GM19324 (cell line): Measurements from ENCODE around the gene SNIP1.
"Not testable (repeated sequence)": the region's sequence is repeated elsewhere in the genome, so short reads cannot be mapped to it uniquely, and the experiment has no call there.

ENCODE experiments used
- ATAC-seq: cut with Tn5 transposase; IDR thresholded peaks from one replicate; pipeline ENCODE4 v1.9.1; 2021; ENCODE audit warnings: mild to moderate bottlenecking, moderate library complexity; ENCODE audit not compliant: unreplicated experiment, low FRiP score

Gene SNIP1

GRCh38 chr1:37560401-37561132 is 6.5 kb upstream of the SNIP1 start:
- ATAC-seq: no peak

DNA sequence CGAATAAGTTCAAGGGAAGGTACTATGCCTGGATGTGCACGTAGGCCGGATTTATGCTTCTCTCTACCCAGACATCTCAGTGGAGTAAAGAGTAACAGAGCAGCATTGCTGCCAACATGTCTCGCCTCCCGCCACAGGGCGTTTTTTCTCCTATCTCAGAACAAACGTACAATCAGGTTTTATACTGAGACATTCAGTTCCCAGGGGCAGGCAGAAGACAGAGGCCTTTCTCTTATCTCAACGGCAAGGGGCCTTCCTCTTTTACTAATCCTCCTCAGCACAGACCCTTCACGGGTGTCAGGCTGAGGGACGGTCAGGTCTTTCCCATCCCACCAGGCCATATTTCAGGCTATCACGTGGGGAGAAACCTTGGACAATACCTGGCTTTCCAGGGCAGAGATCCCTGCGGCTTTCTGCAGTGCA is 5.9 kb upstream of the SNIP1 start:
- ATAC-seq: not testable (repeated sequence)

- no peak for ATAC-seq
Observed at GRCh38 chr1:37559080-37559479, 5.0 kb upstream of the SNIP1 start.

DNA sequence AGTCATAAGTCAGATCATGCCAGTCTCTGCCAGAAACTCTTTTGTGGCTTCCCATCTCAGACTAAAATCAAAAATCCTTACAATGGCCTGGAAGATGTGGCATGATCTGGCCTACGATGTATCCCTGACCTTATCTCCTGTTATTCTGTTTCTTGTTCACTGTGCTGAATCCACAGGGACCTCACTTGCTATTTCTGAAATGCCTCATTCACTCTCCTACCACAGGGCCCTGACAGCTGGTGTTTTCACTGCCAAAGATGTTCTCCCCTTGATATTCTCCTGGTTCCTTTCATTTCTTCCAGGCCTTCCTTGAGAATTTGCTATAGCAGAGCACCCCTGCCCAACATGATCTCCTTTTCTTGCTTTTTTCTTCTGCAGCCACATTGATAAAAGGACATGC is 4.3 kb upstream of the SNIP1 start:
- ATAC-seq: no peak

DNA sequence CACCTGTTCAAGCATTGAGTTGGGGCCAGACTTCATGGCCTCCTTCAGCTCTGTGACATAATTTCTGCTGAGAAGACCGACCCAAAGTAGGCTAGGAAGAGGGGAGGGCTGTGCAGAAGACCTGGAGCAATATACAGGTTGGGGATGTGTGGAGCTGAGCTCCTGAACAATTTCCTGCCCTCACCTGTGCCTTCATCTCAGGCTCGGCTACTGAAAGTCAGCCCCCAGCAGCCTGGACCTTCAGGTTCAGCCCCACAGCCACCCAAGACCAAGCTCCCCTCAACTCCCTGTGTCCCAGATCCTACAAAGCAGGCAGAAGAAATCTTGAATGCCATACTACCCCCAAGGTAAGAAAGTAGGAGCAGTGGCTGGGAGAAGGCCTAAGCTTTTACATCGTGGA is 3.3 kb upstream of the SNIP1 start:
- ATAC-seq: no peak

GRCh38 chr1:37556712-37557196 is 2.7 kb upstream of the SNIP1 start, which contains the start of gene DNALI1:
DNALI1 (plus strand) TSS chr1:37556940; CDS start chr1:37556995, 55 bp downstream.
- no peak for ATAC-seq

- ATAC-seq: no peak
Observed at GRCh38 chr1:37553598-37553926, 531 bp downstream of the SNIP1 start.

DNA sequence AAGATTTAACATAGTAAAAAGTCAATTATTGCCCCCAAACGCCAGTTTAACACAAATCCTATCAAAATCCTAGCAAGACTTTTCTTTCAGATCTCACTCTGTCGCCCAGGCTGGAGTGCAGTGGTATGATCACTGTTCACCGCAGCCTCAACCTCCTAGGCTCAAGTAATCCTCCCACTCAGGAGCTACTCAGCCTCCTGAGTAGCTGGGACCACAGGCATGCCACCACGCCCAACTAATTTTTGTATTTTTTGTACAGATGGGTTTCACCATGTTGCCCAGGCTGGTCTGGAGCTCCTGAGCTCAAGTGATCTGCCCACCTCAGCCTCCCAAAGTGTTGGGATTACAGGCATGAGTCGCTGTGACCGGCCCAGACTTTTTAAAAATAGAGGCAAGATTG is 4.8 kb downstream of the SNIP1 start:
- no peak for ATAC-seq

- ATAC-seq: no peak
Observed at GRCh38 chr1:37545019-37545418, 9.1 kb downstream of the SNIP1 start.

GRCh38 chr1:37544530-37544929 is 9.6 kb downstream of the SNIP1 start:
- ATAC-seq: no peak

GRCh38 chr1:37540036-37540785 is 13.9 kb downstream of the SNIP1 start:
- no peak for ATAC-seq

- ATAC-seq: not testable (repeated sequence)
Observed at GRCh38 chr1:37539154-37539553, 14.9 kb downstream of the SNIP1 start.

- no peak for ATAC-seq
Observed at GRCh38 chr1:37537378-37537777, 16.7 kb downstream of the SNIP1 start.

DNA sequence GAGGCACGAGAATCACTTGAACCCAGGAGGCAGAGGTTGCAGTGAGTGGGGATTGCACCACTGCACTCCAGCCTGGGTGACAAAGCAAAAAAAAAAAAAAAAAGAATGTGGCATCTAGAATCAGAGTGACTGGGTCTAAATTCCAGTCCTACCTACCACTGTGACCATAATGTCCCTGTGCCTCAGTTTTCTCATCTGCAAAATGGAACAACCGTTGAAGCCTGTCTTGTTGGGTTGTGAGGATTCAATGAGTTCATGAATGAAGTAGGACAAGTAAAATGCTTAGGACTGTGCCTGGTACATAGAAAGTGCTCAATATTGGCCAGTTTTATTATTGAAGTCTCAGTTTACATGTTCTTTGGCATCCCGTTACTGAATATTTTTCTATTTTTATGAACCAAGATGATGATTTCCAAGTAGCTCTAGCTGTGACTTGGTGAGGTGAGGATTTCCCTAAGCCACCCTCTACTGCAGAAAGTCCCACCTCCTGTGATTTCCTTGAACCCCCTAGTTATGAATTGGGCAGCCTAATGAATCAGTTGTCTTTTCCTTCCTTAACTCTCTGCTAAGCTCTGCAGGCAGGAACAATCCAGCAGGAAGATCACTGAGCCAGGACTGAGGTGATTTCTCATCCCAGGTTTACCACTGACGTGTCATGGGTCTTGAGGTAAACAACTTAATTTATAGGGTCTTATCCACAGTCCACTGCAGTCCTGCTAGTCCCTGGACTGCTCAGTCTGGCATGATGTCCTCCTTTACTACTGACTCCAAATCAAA is 20.6 kb downstream of the SNIP1 start:
- ATAC-seq: no peak

DNA sequence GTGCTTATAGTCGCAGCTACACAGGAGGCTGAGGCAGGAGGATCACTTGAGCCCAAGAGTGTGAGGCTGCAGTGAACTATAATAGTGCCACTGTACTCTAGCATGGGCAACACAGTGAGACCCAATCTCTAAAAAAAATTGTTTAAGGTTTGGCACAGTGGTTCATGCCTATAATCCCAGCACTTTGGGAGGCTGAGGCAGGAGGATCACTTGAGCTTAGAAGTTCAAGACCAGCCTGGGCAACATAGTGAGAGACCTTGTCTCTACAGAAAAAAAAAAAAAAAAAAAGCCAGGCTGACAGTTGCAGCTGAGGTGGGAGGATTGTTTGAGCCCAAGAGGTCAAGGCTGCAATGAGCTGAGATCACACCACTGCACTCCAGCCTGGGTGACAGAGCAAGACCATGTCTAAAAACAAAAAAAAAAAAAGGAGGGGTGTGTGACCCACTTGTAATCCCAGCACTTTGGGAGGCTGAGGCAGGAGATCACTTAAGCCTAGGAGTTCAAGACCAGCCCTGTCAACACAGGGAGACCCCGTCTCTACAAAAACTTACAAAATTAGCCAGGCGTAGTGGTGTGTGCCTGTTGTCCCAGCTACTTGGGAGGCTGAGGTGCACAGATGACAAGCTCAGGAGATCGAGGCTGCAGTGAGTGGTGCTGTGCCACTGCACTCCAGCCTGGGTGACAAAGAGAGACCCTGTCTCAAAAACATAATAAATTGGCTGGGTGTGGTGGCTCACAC is 21.5 kb downstream of the SNIP1 start:
- ATAC-seq: not testable (repeated sequence)

DNA sequence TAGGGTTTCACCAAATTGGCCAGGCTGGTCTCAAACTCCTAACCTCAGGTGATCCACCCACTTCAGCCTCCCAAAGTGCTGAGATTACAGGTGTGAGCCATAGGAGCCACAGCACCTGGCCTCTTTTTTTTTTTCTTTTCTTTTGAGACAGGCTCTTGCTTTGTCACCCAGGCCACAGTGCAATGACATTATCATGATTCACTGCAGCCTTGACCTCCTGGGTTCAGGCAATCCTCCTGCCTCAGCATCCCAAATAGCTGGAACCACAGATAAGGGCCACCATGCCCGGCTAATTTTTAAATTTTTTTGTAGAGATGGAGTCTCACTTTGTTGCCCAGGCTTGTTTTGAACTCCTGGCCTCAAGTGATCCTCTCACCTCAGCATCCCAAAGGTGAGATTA is 24.2 kb downstream of the SNIP1 start:
- not testable (repeated sequence) for ATAC-seq

- no peak for ATAC-seq
Observed at GRCh38 chr1:37519613-37520012, 34.5 kb downstream of the SNIP1 start.

GRCh38 chr1:37518929-37519328 is 35.2 kb downstream of the SNIP1 start:
- not testable (repeated sequence) for ATAC-seq

DNA sequence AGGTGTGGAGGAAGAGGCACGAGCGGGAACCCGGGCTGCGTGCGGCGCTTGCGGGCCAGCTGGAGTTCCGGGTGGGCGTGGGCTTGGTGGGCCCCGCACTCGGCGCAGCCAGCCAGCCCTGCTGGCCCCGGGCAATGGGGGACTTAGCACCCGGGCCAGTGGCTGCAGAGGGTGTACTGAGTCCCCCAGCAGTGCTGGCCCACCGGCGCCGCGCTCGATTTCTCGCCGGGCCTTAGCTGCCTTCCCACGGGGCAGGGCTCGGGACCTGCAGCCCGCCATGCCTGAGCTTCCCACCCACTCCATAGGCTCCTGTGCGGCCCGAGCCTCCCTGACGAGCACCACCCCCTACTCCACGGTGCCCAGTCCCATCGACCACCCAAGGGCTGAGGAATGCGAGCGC is 35.9 kb downstream of the SNIP1 start:
- not testable (repeated sequence) for ATAC-seq

GRCh38 chr1:37517569-37517968 is 36.5 kb downstream of the SNIP1 start:
- ATAC-seq: no peak
